Stimulated activated CD4-positive, alpha-beta T cell treated with anti-CD3 and anti-CD28 coated beads, Interleukin-12 subunit alpha, Interleukin-12 subunit beta, amount 100 ng/mL, for 24 hours (primary cell): ENCODE results near the gene HSP90AB1.

ENCODE experiments used
- DNase-seq, 2 experiments: peaks; one replicate each; pipeline ENCODE4 v3.0.0-alpha.2; 2020; ENCODE audit warnings: low read depth in 2 of 2

HSP90AB1 gene

GRCh38 chr6:44268095-44268628 is 21.3 kb downstream of the HSP90AB1 start:
- peak in 1 of 2 experiments; percentile 60 for DNase-seq

- no peak for DNase-seq
Measured at GRCh38 chr6:44269178-44269920, 22.4 kb downstream of the HSP90AB1 start.

GRCh38 chr6:44269921-44270525 is 23.1 kb downstream of the HSP90AB1 start, which contains the start of gene TMEM151B:
Gene TMEM151B, plus strand, starts transcription at chr6:44270450. Its CDS starts 293 bp downstream, at chr6:44270743.
- DNase-seq: no peak

- DNase-seq: no peak
Measured at GRCh38 chr6:44270526-44271405, 23.9 kb downstream of the HSP90AB1 start.

- DNase-seq: no peak
Measured at GRCh38 chr6:44271406-44271723, 24.5 kb downstream of the HSP90AB1 start.

GRCh38 chr6:44271914-44272313 is 25.0 kb downstream of the HSP90AB1 start:
- no peak for DNase-seq

GRCh38 chr6:44272529-44272928 is 25.6 kb downstream of the HSP90AB1 start:
- DNase-seq: no peak

GRCh38 chr6:44272999-44273566 is 26.2 kb downstream of the HSP90AB1 start:
- DNase-seq: no peak

- no peak for DNase-seq
Measured at GRCh38 chr6:44273617-44274016, 26.7 kb downstream of the HSP90AB1 start.

- DNase-seq: no peak
Measured at GRCh38 chr6:44275271-44275748, 28.4 kb downstream of the HSP90AB1 start.

GRCh38 chr6:44275749-44276648 is 29.1 kb downstream of the HSP90AB1 start:
- no peak for DNase-seq

- DNase-seq: no peak
Measured at GRCh38 chr6:44276667-44277640, 30.1 kb downstream of the HSP90AB1 start.

GRCh38 chr6:44277763-44278162 is 30.9 kb downstream of the HSP90AB1 start:
- no peak for DNase-seq

GRCh38 chr6:44278315-44278714 is 31.4 kb downstream of the HSP90AB1 start:
- no peak for DNase-seq

GRCh38 chr6:44278774-44279697 is 32.1 kb downstream of the HSP90AB1 start:
- DNase-seq: no peak

- no peak for DNase-seq
Measured at GRCh38 chr6:44284121-44284520, 37.2 kb downstream of the HSP90AB1 start.

GRCh38 chr6:44284867-44285266 is 38.0 kb downstream of the HSP90AB1 start:
- DNase-seq: no peak

GRCh38 chr6:44285552-44286284 is 38.8 kb downstream of the HSP90AB1 start:
- DNase-seq: no peak
